Upper lobe of left lung (tissue), 4 donors: ENCODE measurements around the gene FAF2.

Experiments
- CTCF ChIP-seq, 6 experiments: fragments of 450-650 bp in 4 of 6; fragments of 200-600 bp in 2 of 6; sonication (generic) in 2 of 6; IDR thresholded peaks; one replicate each; pipeline ENCODE4 v1.5.1; 2016 to 2019; ENCODE audit warnings: antibody characterized with exemption in 6 of 6
- POLR2A ChIP-seq, 4 donors: fragments of 450-650 bp; IDR thresholded peaks; one replicate each; pipeline ENCODE4 v1.5.1; 2016 to 2017; ENCODE audit warnings: antibody characterized with exemption in 4 of 4, mild to moderate bottlenecking in 2 of 4

- TF ChIP-seq CTCF (IDR thresholded peaks at IDR 0.05) (no peak), POLR2A (IDR thresholded peaks at IDR 0.05) (no peak)
These were observed 53.1 kb downstream of the FAF2 start for GRCh38 chr5:176501333-176501732.
